ENCODE measurements around the gene LHFPL2.

DNA sequence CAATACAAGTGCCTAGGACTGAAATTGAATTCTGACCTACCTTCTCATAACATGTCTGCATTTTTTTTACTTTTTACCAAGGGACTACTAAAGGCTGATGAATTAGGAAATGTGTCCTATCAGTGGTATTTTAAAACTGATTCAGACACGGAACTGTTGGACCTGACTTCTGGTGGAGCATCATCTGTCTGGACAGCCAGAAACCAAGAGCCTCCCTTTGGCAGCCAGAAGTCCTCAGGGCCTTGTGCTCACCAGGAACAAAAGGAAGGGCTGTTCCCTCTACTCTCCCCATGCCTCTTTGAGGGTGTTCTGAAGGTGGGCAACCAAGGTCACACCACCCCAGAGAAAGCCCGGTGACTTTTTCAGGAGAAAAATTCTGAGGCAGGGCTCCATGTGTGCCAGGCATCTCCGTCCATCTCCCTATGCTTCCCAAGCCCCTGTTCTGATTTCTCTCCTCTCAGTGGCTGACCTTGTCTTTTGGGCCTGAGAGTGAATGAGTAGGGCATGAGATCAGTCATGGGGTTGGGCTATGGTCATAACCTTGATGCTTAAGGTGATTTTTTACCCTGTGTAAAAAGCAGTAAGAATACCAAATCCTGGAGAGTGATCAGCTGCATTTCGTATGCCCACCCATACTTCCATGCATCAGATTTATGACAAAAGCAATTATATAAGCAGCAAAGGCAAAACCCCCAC lies 144.5 kb downstream of the LHFPL2 start:
- TF ChIP-seq, protein P1, sequence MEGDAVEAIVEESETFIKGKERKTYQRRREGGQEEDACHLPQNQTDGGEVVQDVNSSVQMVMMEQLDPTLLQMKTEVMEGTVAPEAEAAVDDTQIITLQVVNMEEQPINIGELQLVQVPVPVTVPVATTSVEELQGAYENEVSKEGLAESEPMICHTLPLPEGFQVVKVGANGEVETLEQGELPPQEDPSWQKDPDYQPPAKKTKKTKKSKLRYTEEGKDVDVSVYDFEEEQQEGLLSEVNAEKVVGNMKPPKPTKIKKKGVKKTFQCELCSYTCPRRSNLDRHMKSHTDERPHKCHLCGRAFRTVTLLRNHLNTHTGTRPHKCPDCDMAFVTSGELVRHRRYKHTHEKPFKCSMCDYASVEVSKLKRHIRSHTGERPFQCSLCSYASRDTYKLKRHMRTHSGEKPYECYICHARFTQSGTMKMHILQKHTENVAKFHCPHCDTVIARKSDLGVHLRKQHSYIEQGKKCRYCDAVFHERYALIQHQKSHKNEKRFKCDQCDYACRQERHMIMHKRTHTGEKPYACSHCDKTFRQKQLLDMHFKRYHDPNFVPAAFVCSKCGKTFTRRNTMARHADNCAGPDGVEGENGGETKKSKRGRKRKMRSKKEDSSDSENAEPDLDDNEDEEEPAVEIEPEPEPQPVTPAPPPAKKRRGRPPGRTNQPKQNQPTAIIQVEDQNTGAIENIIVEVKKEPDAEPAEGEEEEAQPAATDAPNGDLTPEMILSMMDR (IDR thresholded peaks at IDR 0.05; ENCODE audit: low read depth, low read length): no peak
- TF ChIP-seq, protein P2, sequence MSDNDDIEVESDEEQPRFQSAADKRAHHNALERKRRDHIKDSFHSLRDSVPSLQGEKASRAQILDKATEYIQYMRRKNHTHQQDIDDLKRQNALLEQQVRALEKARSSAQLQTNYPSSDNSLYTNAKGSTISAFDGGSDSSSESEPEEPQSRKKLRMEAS (IDR thresholded peaks at IDR 0.05; ENCODE audit: low read depth, low read length): no peak
- TF ChIP-seq POLR2A (IDR thresholded peaks at IDR 0.05; ENCODE audit: extremely low read depth, insufficient read length) (no peak), MYC (IDR thresholded peaks at IDR 0.05; ENCODE audit: low read depth, low read length) (no peak)
